ENCODE results near the gene ANXA2R.
"Not testable (repeated sequence)": the region's sequence is repeated elsewhere in the genome, so short reads cannot be mapped to it uniquely, and the experiment has no call there.

ANXA2R gene

GRCh38 chr5:43040287-43041098, at the start of gene ANXA2R:
TSS of gene ANXA2R (minus strand) at chr5:43040319. CDS start at chr5:43040046, 273 bp downstream.
- Mint-ChIP-seq H3K4me1 (ENCODE audit: low read depth) (peaks cover 70% of the 10 kb centered on the region), H3K4me3 (peak within 1 kb of the TSS; percentile 88), H3K27me3 (no peaks in the 10 kb centered on the region), H3K27ac (peak within 1 kb of the TSS; percentile 99), H3K36me3 (ENCODE audit: low read depth) (peaks cover 17% of the 10 kb centered on the region), H3K9me3 (no peaks in the 10 kb centered on the region)
- DNase-seq: peak; percentile 93

GRCh38 chr5:43086118-43086908, 46.2 kb upstream of the ANXA2R start:
- H3K27ac Mint-ChIP-seq; H3K4me3 Mint-ChIP-seq; H3K4me1 Mint-ChIP-seq (ENCODE audit: low read depth); DNase-seq; H3K27me3 Mint-ChIP-seq; H3K9me3 Mint-ChIP-seq: not testable (repeated sequence)
- H3K36me3 Mint-ChIP-seq (ENCODE audit: low read depth): peaks cover 37% of the 10 kb centered on the region

- H3K27ac Mint-ChIP-seq: no peak overlapping the region
- H3K36me3 Mint-ChIP-seq (ENCODE audit: low read depth): peaks cover 41% of the 10 kb centered on the region
- no peak for DNase-seq
- peaks cover 2% of the 10 kb centered on the region for H3K4me1 Mint-ChIP-seq (ENCODE audit: low read depth)
- H3K4me3 Mint-ChIP-seq: no peak overlapping the region
- H3K27me3 Mint-ChIP-seq: no peaks in the 10 kb centered on the region
- H3K9me3 Mint-ChIP-seq: no peaks in the 10 kb centered on the region
These were observed 45.3 kb upstream of the ANXA2R start for GRCh38 chr5:43085453-43085852.

- DNase-seq; H3K27ac Mint-ChIP-seq; H3K4me3 Mint-ChIP-seq; H3K9me3 Mint-ChIP-seq; H3K4me1 Mint-ChIP-seq (ENCODE audit: low read depth); H3K27me3 Mint-ChIP-seq: not testable (repeated sequence)
- peaks cover 49% of the 10 kb centered on the region for H3K36me3 Mint-ChIP-seq (ENCODE audit: low read depth)
These were observed 44.3 kb upstream of the ANXA2R start for GRCh38 chr5:43084468-43084867.

- H3K9me3 Mint-ChIP-seq; H3K4me1 Mint-ChIP-seq (ENCODE audit: low read depth); H3K27ac Mint-ChIP-seq; DNase-seq; H3K4me3 Mint-ChIP-seq; H3K27me3 Mint-ChIP-seq: not testable (repeated sequence)
- peaks cover 68% of the 10 kb centered on the region for H3K36me3 Mint-ChIP-seq (ENCODE audit: low read depth)
These were observed 41.2 kb upstream of the ANXA2R start for GRCh38 chr5:43081345-43081744.

- peaks cover 18% of the 10 kb centered on the region for H3K4me1 Mint-ChIP-seq (ENCODE audit: low read depth)
- no peak for DNase-seq
- H3K27me3 Mint-ChIP-seq: no peaks in the 10 kb centered on the region
- H3K36me3 Mint-ChIP-seq (ENCODE audit: low read depth): peaks cover 73% of the 10 kb centered on the region
- H3K27ac Mint-ChIP-seq: no peak overlapping the region
- H3K4me3 Mint-ChIP-seq: no peak overlapping the region
- H3K9me3 Mint-ChIP-seq: no peaks in the 10 kb centered on the region
These were observed 38.8 kb upstream of the ANXA2R start for GRCh38 chr5:43078956-43079355.

GRCh38 chr5:43077446-43078191, 37.5 kb upstream of the ANXA2R start:
- DNase-seq, H3K27me3 Mint-ChIP-seq, H3K4me3 Mint-ChIP-seq, H3K9me3 Mint-ChIP-seq: not testable (repeated sequence)
- peaks cover 76% of the 10 kb centered on the region for H3K36me3 Mint-ChIP-seq (ENCODE audit: low read depth)
- H3K4me1 Mint-ChIP-seq (ENCODE audit: low read depth): peaks cover 28% of the 10 kb centered on the region
- peak overlapping the region; percentile 15 for H3K27ac Mint-ChIP-seq

GRCh38 chr5:43075319-43076293, 35.5 kb upstream of the ANXA2R start:
- H3K27ac Mint-ChIP-seq: peak overlapping the region; percentile 81
- no peaks in the 10 kb centered on the region for H3K9me3 Mint-ChIP-seq
- no peaks in the 10 kb centered on the region for H3K27me3 Mint-ChIP-seq
- DNase-seq: no peak
- no peak overlapping the region for H3K4me3 Mint-ChIP-seq
- H3K4me1 Mint-ChIP-seq (ENCODE audit: low read depth): peaks cover 35% of the 10 kb centered on the region
- peaks cover 78% of the 10 kb centered on the region for H3K36me3 Mint-ChIP-seq (ENCODE audit: low read depth)

GRCh38 chr5:43074987-43075318, 34.8 kb upstream of the ANXA2R start:
- H3K9me3 Mint-ChIP-seq: no peaks in the 10 kb centered on the region
- H3K4me1 Mint-ChIP-seq (ENCODE audit: low read depth): peaks cover 39% of the 10 kb centered on the region
- peak overlapping the region; percentile 81 for H3K27ac Mint-ChIP-seq
- DNase-seq: no peak
- H3K4me3 Mint-ChIP-seq: no peak overlapping the region
- H3K36me3 Mint-ChIP-seq (ENCODE audit: low read depth): peaks cover 78% of the 10 kb centered on the region
- no peaks in the 10 kb centered on the region for H3K27me3 Mint-ChIP-seq

GRCh38 chr5:43073597-43074546, 33.8 kb upstream of the ANXA2R start:
- DNase-seq: peak; percentile 58
- peaks cover 47% of the 10 kb centered on the region for H3K4me1 Mint-ChIP-seq (ENCODE audit: low read depth)
- no peaks in the 10 kb centered on the region for H3K9me3 Mint-ChIP-seq
- peaks cover 80% of the 10 kb centered on the region for H3K36me3 Mint-ChIP-seq (ENCODE audit: low read depth)
- H3K27me3 Mint-ChIP-seq: no peaks in the 10 kb centered on the region
- no peak overlapping the region for H3K4me3 Mint-ChIP-seq
- H3K27ac Mint-ChIP-seq: peak overlapping the region; percentile 46

GRCh38 chr5:43069401-43069720, 29.2 kb upstream of the ANXA2R start:
- H3K4me1 Mint-ChIP-seq (ENCODE audit: low read depth): peaks cover 52% of the 10 kb centered on the region
- H3K4me3 Mint-ChIP-seq: peak overlapping the region; percentile 93
- H3K27ac Mint-ChIP-seq, DNase-seq, H3K27me3 Mint-ChIP-seq, H3K9me3 Mint-ChIP-seq: not testable (repeated sequence)
- H3K36me3 Mint-ChIP-seq (ENCODE audit: low read depth): peaks cover 90% of the 10 kb centered on the region

- peaks cover 45% of the 10 kb centered on the region for H3K4me1 Mint-ChIP-seq (ENCODE audit: low read depth)
- peaks cover 78% of the 10 kb centered on the region for H3K36me3 Mint-ChIP-seq (ENCODE audit: low read depth)
- no peaks in the 10 kb centered on the region for H3K27me3 Mint-ChIP-seq
- no peaks in the 10 kb centered on the region for H3K9me3 Mint-ChIP-seq
- peak overlapping the region; percentile 93 for H3K4me3 Mint-ChIP-seq
- H3K27ac Mint-ChIP-seq: peak overlapping the region; percentile 99
- no peak for DNase-seq
These were observed 27.9 kb upstream of the ANXA2R start for GRCh38 chr5:43068037-43068436.

All from activated T-cell treated with anti-CD3 and anti-CD28 coated beads, Interleukin-2, amount 50 U/mL, for 24 hours (primary cell).